Activated CD4-positive, alpha-beta memory T cell treated with anti-CD3 and anti-CD28 coated beads for 36 hours (primary cell): ENCODE measurements around the gene CRADD. TPM values are rescaled to one million over a fixed set of nuclear protein-coding genes. Genes with fewer than 3 reads are reported as not detected.
"Not testable (repeated sequence)": the region's sequence is repeated elsewhere in the genome, so short reads cannot be mapped to it uniquely, and the experiment has no call there.

Source experiments
- CTCF ChIA-PET: fragments of 350-600 bp; sonication (Branson Sonifier 250); formaldehyde crosslinking; loops from one replicate; lab custom pipeline; 2021; ENCODE audit warnings: antibody characterized with exemption, inconsistent platforms; lab: Charles Lee
- POLR2A ChIA-PET: fragments of 350-600 bp; sonication (Branson Sonifier 250); formaldehyde crosslinking; loops from one replicate; lab custom pipeline; 2021; ENCODE audit warnings: antibody characterized with exemption; lab: Charles Lee
- DNase-seq: peaks from one replicate; pipeline ENCODE4 v3.0.0-alpha.2; 2020
- H3K27ac Mint-ChIP-seq: one replicate; pipeline ENCODE4 v1.8.0; 2021; ENCODE audit warnings: mixed read lengths
- H3K27me3 Mint-ChIP-seq: one replicate; pipeline ENCODE4 v1.8.0; 2021; ENCODE audit warnings: mixed read lengths
- H3K36me3 Mint-ChIP-seq: one replicate; pipeline ENCODE4 v1.8.0; 2021; ENCODE audit warnings: mixed read lengths
- H3K4me1 Mint-ChIP-seq: one replicate; pipeline ENCODE4 v1.8.0; 2021; ENCODE audit warnings: low read depth, mixed read lengths
- H3K4me3 Mint-ChIP-seq: one replicate; pipeline ENCODE4 v1.8.0; 2021; ENCODE audit warnings: mild to moderate bottlenecking, mixed read lengths
- H3K9me3 Mint-ChIP-seq: one replicate; pipeline ENCODE4 v1.8.0; 2021; ENCODE audit warnings: mixed read lengths
- intact Hi-C: fragments of 100-400 bp; cut with micrococcal nuclease; formaldehyde crosslinking; loops from one replicate; pipeline ENCODE4 v1.15.1; 2023
- total RNA-seq, 2 experiments: library from RNA; stranded (reverse); gene quantifications; one replicate each; pipeline ENCODE4 v1.2.3, GENCODE V29; 2021

The CRADD gene
- total RNA-seq: 10 to 100 TPM in 1 of 2 experiments, 1 to 10 TPM in 1; 8.9 to 10.4 TPM

DNA sequence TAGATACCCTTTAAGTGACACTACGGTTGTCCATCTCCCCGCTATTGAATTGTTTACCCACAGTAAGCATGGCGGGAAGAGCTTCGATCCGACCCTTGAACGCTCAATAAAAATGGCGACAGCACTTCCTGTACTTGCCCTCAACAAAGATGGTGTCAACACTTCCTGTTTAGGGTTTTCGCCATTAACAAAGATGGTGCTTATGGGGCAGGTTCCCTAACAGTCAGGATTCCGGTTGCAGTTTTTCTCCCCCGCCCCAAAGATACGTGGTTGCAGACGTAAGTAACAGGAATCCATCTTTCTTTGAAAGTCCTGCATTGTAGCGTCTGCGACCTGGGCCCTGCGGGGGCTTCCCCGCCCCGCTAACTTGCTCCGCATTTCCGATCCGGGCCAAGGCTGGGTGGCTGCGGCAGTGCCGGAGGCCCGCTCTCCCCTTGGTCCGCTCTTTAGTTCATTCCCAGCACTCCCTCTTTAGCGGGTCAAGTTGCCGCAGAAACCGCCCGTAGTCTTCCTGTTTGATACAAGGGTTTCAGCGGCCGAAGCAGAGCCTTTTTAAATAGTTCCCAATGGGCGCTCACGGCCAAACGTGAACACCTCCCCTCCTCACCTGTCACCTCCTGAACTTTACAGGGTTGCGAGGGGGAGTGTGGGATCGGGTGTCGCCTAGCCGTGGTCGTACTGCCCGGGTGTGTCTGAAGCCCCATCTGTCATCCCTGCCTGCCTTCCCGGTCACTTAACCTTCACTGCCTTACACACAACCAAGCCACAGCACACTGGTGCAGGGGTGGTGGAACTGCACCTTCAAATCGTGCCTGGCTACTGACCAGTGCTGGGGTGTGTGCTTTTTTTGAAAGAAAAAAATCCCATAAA, at the start of gene CRADD:
TSS of gene CRADD (plus strand) at position 181 of the 870 bp plus-strand sequence.
- peak within 1 kb of the TSS; percentile 93 for H3K4me3 Mint-ChIP-seq
- POLR2A ChIA-PET: no interaction called here

DNA sequence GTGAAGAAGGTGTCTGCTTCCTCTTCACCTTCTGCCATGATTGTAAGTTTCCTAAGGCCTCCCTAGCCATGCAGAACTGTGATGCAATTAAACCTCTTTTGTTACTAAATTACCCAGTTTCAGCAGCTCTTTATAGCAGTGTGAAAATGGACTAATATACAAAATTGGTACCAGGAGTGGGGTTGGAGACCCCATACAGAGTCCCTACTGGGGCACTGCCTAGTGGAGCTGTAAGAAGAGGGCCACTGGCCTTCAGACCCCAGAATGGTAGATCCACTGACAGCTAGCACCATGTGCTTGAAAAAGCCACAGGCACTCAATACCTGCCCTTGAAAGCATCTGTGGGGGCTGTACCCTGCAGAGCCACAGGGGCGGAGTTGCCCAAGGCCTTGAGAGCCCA, 44.8 kb upstream of the CRADD start:
- no peaks in the 10 kb centered on the region for H3K4me1 Mint-ChIP-seq
- peaks cover 3% of the 10 kb centered on the region for H3K36me3 Mint-ChIP-seq
- no peak overlapping the region for H3K27ac Mint-ChIP-seq
- peaks cover 8% of the 10 kb centered on the region for H3K9me3 Mint-ChIP-seq
- peaks cover 2% of the 10 kb centered on the region for H3K27me3 Mint-ChIP-seq
- no peak for DNase-seq
- POLR2A ChIA-PET: no interaction called here
- intact Hi-C loops: no loop called here
- CTCF ChIA-PET: no interaction called here
- no peak overlapping the region for H3K4me3 Mint-ChIP-seq

More for the DNA sequence above, at the start of gene CRADD:
- H3K27ac Mint-ChIP-seq: peak within 1 kb of the TSS; percentile 100
- CTCF ChIA-PET: interaction anchor here (0.6 to 1.3 kb wide), 3 partner anchors 398 to 425 kb away, joined by 4 to 12 read pairs (median 8); no protein-coding TSS in a partner anchor
- peaks cover 41% of the 10 kb centered on the region for H3K4me1 Mint-ChIP-seq
- H3K9me3 Mint-ChIP-seq: no peaks in the 10 kb centered on the region
- H3K36me3 Mint-ChIP-seq: peaks cover 9% of the 10 kb centered on the region
- H3K27me3 Mint-ChIP-seq: peaks cover 11% of the 10 kb centered on the region
- DNase-seq: peak; percentile 90
- intact Hi-C loops: loop anchor here (1.0 to 10.0 kb wide), 9 partner anchors 65 to 1283 kb away; partner anchors contain the start of genes EEA1 and NUDT4

DNA sequence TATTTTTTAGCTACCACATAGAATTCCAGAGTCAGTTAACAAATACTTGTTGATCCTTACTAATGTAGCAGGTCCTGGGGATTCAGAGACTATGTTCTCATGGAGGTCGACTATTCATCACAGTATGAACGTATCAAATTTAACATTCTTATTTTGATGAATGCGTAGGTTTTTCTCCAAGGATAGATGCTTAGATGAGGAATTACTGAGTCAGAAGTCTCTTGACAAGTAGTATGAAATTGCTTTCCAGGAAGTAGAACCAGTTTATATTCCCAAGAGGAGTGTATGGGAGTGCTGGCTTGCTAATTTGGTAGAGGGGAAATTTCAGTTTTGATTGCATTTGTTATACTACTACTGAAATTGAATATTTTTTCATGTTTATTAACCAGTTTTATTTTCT, 42.8 kb upstream of the CRADD start:
- POLR2A ChIA-PET: no interaction called here
- intact Hi-C loops: no loop called here
- peaks cover 3% of the 10 kb centered on the region for H3K36me3 Mint-ChIP-seq
- H3K4me3 Mint-ChIP-seq: no peak overlapping the region
- CTCF ChIA-PET: no interaction called here
- no peak for DNase-seq
- no peak overlapping the region for H3K27ac Mint-ChIP-seq
- H3K4me1 Mint-ChIP-seq: no peaks in the 10 kb centered on the region
- H3K27me3 Mint-ChIP-seq: peaks cover 12% of the 10 kb centered on the region
- H3K9me3 Mint-ChIP-seq: peaks cover 8% of the 10 kb centered on the region

DNA sequence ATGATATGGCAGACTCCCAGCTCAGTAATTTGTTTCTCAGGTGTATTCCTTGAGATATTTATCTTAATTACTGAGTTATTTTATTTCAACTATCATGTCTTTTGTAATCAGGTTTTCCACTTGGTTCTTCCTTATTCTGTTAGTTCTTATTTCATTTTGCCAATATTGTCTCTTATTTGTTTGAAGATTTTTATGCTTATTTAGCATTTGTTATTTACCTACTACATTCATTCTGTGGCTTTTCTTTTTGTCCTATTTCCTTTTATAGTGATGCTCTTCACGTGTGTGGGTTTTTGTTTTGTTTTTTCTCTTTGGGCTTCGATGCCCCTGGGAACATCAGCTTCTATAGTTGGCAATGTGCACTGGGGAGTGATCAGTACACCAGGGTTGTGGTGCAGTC, 40.5 kb upstream of the CRADD start:
- Mint-ChIP-seq H3K27ac (no peak overlapping the region), H3K27me3 (peaks cover 15% of the 10 kb centered on the region), H3K36me3 (peaks cover 3% of the 10 kb centered on the region), H3K4me3 (no peak overlapping the region), H3K9me3 (peaks cover 8% of the 10 kb centered on the region), H3K4me1 (no peaks in the 10 kb centered on the region)
- CTCF ChIA-PET: no interaction called here
- POLR2A ChIA-PET: no interaction called here
- DNase-seq: no peak
- intact Hi-C loops: no loop called here

DNA sequence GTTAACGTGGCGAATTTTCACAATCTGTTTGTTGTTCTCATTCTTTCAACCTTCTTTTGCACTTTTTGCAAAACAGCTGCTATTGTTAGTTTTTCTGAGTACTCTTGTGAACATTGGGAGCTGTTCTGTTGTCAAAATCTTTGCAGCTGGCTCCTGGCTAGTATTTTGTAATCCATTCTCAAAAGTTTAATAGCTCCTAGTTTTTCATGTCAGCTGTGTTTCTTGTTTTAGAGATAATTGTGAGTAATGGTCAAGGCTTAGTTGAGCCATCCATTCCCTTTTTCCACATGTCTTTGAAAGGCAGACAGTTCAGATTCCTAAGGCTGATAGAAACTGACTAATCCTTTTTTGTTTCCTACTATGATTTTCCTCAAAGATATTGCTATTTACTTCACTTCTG, 39.1 kb upstream of the CRADD start:
- intact Hi-C loops: no loop called here
- no peaks in the 10 kb centered on the region for H3K36me3 Mint-ChIP-seq
- H3K9me3 Mint-ChIP-seq: no peaks in the 10 kb centered on the region
- POLR2A ChIA-PET: no interaction called here
- no peak for DNase-seq
- H3K4me1 Mint-ChIP-seq: no peaks in the 10 kb centered on the region
- CTCF ChIA-PET: interaction anchor here (0.5 kb wide), 1 partner anchor 927 kb away, joined by 4 read pairs; no protein-coding TSS in a partner anchor
- peaks cover 18% of the 10 kb centered on the region for H3K27me3 Mint-ChIP-seq
- H3K4me3 Mint-ChIP-seq: no peak overlapping the region
- H3K27ac Mint-ChIP-seq: no peak overlapping the region

DNA sequence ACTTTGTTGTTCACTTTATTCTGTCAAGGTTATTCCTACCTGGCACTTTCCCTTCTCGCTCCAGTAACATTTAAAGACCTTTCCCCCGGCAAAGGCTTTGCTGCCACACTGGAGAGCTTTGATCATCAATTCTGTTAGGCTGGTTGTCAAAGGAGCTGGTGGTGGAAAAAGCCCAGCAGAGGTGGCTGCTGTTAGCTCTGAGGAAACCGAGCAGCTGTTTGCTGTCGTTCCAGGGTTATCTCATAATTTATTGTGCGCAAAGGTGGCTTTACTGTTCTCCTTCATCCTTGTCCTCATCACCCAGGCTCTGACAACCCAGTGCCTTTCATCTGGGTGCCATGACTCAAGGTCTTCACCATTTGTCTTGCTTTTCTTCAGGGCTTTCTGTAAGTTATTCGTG, 38.2 kb upstream of the CRADD start:
- Mint-ChIP-seq H3K36me3 (no peaks in the 10 kb centered on the region), H3K27me3 (peaks cover 18% of the 10 kb centered on the region), H3K4me1 (no peaks in the 10 kb centered on the region), H3K27ac (no peak overlapping the region), H3K4me3 (no peak overlapping the region), H3K9me3 (no peaks in the 10 kb centered on the region)
- CTCF ChIA-PET: no interaction called here
- DNase-seq: no peak
- POLR2A ChIA-PET: no interaction called here
- intact Hi-C loops: no loop called here

DNA sequence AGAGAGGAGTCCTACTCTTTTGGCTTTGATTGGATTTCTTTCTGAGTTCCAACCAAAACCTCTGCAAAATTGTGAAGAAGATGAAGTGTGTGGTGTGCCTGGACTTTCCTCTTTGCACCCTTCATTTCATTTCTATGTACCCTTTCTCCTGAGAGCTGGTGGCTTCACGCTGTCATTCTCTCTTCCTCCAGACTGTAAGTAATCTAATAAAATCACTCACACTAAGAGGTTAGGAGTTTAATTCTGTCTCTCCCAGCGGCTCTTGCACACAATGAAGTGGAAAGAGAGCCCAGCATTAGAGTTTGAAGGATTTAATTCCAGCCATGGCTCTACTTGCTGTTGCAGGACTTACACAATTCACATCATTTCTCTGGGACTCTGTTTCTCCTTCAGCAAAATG, 37.8 kb upstream of the CRADD start:
- no peak for DNase-seq
- H3K36me3 Mint-ChIP-seq: no peaks in the 10 kb centered on the region
- H3K4me3 Mint-ChIP-seq: no peak overlapping the region
- peaks cover 18% of the 10 kb centered on the region for H3K27me3 Mint-ChIP-seq
- ChIA-PET POLR2A (no interaction called here), CTCF (no interaction called here)
- no peaks in the 10 kb centered on the region for H3K4me1 Mint-ChIP-seq
- H3K27ac Mint-ChIP-seq: no peak overlapping the region
- intact Hi-C loops: no loop called here
- H3K9me3 Mint-ChIP-seq: no peaks in the 10 kb centered on the region

DNA sequence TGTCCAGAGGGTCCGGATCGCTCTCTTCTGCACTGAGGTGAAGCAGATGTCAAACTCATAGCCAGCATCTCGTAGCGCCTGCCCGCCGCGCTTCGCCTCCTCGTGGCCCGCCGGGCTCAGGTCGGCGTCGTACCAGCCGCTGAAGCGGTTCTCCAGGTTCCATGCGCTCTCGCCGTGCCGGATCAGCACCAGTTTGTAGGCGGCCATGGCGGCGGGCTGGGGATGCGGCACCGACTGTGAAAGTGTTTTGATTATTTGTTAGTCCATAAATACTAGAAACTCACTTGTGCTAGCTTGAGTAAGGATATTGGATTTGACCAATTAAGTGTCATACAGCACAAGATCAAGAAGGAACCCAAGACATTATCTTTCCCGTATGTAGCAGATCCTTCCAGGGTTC, 35.8 kb upstream of the CRADD start:
- H3K36me3 Mint-ChIP-seq, H3K9me3 Mint-ChIP-seq, POLR2A ChIA-PET, CTCF ChIA-PET, intact Hi-C loops, DNase-seq, H3K4me3 Mint-ChIP-seq, H3K27ac Mint-ChIP-seq, H3K4me1 Mint-ChIP-seq: not testable (repeated sequence)
- H3K27me3 Mint-ChIP-seq: peaks cover 17% of the 10 kb centered on the region

DNA sequence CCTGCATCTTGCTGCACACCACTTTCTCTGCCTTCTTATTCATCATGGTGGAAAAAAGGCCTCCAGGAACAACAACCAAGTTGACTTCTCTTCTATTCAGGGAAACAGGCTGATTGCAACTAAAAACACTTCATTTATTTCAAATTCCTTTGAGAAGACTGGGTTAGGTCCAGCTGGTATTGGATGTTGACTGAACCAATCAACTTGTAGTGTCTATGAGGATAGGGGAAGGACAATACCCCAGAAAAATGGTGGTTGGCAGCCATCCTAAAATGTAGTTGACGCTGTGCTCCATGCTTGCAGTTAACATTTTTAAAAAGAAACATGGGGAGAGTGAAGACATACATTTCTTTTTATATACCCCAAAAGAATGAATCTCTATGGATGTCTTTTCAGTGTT, 34.4 kb upstream of the CRADD start:
- no peak for DNase-seq
- H3K36me3 Mint-ChIP-seq: no peaks in the 10 kb centered on the region
- intact Hi-C loops: no loop called here
- POLR2A ChIA-PET: no interaction called here
- H3K27me3 Mint-ChIP-seq: peaks cover 14% of the 10 kb centered on the region
- H3K4me1 Mint-ChIP-seq: no peaks in the 10 kb centered on the region
- no peak overlapping the region for H3K27ac Mint-ChIP-seq
- H3K4me3 Mint-ChIP-seq: no peak overlapping the region
- H3K9me3 Mint-ChIP-seq: no peaks in the 10 kb centered on the region
- CTCF ChIA-PET: no interaction called here

DNA sequence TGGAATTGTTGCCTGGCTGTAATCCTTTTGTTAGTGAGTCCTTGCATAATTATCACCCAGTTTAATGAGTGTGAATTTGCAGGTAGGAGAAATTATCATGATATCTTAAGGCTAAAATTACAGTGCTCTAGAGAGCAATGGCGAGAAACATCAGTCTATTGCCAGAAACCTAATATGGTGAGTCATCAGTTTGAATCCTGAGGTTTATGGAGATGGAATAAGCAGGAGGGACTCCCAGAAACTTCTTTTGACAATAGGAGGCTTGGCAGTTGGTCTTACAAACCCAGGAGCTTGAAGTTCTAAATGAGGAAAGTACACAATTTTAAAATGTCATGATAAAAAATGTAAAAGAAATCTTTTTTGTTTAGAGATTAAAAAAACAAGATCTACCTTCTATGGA, 31.5 kb upstream of the CRADD start:
- Mint-ChIP-seq H3K9me3 (no peaks in the 10 kb centered on the region), H3K36me3 (no peaks in the 10 kb centered on the region), H3K27me3 (peaks cover 5% of the 10 kb centered on the region), H3K27ac (no peak overlapping the region), H3K4me1 (no peaks in the 10 kb centered on the region), H3K4me3 (no peak overlapping the region)
- DNase-seq: no peak
- ChIA-PET CTCF (no interaction called here), POLR2A (no interaction called here)
- intact Hi-C loops: no loop called here

DNA sequence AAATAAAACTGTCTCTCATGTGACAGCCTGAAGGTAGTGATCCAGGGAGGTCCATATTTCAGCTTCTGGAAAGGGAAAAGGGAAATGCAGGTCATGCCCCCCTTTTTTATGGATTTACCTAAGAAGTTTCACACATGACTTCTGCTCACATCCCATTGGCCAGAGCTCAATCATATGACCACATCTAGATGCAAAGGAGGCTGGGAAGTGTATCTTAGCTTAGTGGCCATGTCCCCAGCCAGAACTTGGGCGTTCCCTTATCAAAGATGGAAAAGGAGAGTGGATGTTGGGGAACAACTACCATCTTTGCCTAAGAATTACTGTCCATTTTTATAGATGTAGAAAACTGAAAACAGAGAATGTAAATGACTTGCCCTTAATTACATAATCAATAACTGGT, 26.5 kb upstream of the CRADD start:
- Mint-ChIP-seq H3K27me3 (peaks cover 2% of the 10 kb centered on the region), H3K4me3 (no peak overlapping the region), H3K27ac (no peak overlapping the region), H3K9me3 (no peaks in the 10 kb centered on the region), H3K4me1 (no peaks in the 10 kb centered on the region), H3K36me3 (no peaks in the 10 kb centered on the region)
- DNase-seq: no peak
- POLR2A ChIA-PET: no interaction called here
- intact Hi-C loops: no loop called here
- CTCF ChIA-PET: no interaction called here

DNA sequence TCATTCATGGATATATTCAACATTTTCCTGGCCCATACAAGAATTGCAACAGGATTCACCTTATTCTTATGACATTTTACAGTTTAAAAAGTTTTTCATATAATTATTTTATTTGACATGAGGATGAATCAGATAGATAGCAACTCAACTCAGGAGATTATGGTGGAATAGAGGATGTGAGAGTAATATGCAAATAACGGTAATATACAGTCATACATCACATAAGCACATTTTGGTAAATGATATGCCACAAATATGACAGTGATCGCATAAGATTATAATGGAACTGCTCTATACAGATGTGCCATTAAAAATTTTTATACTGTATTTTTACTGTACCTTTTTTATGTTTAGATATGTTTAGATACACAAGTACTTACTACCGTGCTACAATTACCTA, 24.1 kb upstream of the CRADD start:
- POLR2A ChIA-PET: no interaction called here
- no peaks in the 10 kb centered on the region for H3K36me3 Mint-ChIP-seq
- DNase-seq: no peak

DNA sequence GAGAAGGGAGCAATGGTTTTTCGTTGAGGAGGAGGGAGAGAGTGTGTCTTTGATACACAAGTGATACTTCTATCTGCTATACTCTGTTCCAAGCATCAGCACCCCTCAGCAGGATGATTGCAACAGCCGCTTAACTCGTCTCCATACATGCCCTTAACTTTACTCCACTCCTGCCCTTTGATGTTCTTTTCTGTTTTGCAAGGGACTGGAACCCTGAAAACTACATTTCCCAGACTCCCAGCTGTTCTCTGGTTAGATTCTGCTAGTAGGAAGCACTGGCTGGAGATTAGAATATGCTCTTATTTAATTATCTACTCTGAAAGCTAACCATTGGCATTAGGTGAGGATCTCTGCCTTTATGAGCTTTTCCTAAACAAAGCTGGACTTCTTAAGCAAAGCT, 23.5 kb upstream of the CRADD start:
- Mint-ChIP-seq H3K27me3 (peaks cover 3% of the 10 kb centered on the region), H3K9me3 (no peaks in the 10 kb centered on the region), H3K36me3 (no peaks in the 10 kb centered on the region), H3K27ac (no peak overlapping the region), H3K4me1 (no peaks in the 10 kb centered on the region), H3K4me3 (no peak overlapping the region)
- intact Hi-C loops: no loop called here
- ChIA-PET POLR2A (no interaction called here), CTCF (interaction anchor here (0.7 kb wide), 1 partner anchor 1140 kb away, joined by 3 read pairs; no protein-coding TSS in a partner anchor)
- no peak for DNase-seq

More for the DNA sequence above, 24.1 kb upstream of the CRADD start:
- H3K9me3 Mint-ChIP-seq: no peaks in the 10 kb centered on the region
- intact Hi-C loops: no loop called here
- CTCF ChIA-PET: no interaction called here
- H3K4me1 Mint-ChIP-seq: no peaks in the 10 kb centered on the region
- H3K27ac Mint-ChIP-seq: no peak overlapping the region
- H3K27me3 Mint-ChIP-seq: peaks cover 3% of the 10 kb centered on the region
- H3K4me3 Mint-ChIP-seq: no peak overlapping the region
